ENCODE results near the gene LDLRAD3. TPM values are rescaled to one million over a fixed set of nuclear protein-coding genes. Genes with fewer than 3 reads are reported as not detected.
"Not testable (repeated sequence)": the region's sequence is repeated elsewhere in the genome, so short reads cannot be mapped to it uniquely, and the experiment has no call there.

Gene LDLRAD3
- polyA plus RNA-seq, 10 donors, result 20.7 to 27.0 (median 23.5) TPM

DNA sequence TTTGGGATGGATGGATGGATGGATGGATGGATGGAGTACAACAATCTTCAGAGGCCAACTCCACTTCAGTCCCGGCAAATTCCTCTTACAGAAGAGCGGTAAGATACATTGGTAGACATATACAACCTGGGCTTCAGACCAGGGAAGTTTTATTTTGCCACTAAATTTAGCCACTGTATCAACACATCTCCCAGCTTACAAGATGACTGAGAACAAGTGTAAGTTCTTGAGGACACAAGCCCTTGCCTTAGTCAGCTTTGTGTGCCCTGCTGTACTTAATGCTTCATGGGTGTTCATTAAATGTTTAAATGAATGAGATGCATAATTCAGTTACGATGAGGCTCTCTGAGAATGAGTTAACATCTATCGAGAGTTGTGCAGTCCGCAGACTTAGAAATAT, 217.7 kb downstream of the LDLRAD3 start:
- DNase-seq, result no peak

DNA sequence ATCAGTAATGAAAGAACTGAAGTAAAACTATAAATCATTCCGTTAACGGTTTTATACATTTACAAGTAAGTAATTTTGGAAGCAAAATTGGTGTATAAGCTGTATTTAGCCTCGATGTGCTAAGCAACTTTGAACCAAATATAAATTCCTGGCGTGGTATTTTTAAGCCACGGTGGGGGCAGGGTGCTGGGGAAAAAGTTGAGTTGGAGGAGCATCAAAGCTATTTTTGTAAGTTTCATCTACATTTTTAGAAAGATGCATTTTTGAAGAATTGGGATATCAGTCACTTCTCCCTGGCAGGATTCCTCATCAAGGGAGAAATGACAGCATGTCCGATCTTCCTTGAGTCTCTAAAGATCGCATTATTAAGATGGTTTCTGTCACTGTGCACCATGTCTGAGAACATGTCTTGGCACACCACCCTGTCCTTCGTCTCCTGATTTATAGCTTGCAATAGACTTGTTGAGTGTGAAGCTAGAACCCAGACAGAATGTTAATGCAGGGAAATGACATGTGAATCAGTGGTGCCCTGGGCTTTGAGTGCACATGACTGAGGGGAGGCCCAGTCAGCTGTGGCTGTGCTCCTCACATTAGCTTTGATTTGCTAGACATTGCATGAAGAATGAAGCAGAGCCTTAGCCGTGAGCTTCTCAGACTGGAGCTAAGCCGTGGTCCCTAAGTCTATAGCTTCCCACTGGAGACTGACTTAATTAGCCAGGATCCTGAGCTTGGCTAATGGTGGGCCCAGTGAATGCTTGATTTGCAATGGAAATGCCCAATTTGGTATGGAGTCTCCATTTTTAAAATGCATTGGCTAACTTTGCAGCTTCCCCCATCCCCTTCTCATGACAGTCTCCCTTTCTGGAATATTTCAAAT, 218.4 kb downstream of the LDLRAD3 start:
- DNase-seq, result peak; percentile 48 to 88 (median 57)

DNA sequence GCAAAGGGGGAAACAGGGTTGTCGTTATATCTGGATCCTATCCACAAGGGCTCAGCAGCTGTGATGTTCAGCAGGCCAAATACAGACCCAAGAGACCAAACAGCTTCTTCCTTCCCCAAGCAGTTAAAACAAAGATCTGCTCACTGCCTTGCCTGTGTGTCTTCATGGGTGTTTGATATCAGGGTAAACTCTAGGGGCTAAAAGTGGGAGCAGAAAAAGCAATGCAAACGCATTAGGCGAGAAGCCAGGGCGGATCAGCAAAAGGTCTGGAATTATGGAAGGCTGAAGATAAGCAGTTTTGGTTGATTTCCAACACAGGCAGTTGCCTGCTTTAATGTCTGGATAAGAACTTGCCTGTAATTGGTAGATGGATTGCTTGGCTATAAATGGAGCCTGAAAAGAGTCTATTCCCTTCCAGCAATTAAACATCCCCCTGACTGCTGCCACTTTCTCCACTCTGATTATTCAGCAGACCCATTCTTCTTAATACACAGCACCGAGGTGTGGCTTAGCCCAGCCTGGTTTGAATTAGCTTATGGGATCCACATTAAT, 219.1 kb downstream of the LDLRAD3 start:
- DNase-seq, result peak in 2 of 3 donors; percentile 51 to 68

DNA sequence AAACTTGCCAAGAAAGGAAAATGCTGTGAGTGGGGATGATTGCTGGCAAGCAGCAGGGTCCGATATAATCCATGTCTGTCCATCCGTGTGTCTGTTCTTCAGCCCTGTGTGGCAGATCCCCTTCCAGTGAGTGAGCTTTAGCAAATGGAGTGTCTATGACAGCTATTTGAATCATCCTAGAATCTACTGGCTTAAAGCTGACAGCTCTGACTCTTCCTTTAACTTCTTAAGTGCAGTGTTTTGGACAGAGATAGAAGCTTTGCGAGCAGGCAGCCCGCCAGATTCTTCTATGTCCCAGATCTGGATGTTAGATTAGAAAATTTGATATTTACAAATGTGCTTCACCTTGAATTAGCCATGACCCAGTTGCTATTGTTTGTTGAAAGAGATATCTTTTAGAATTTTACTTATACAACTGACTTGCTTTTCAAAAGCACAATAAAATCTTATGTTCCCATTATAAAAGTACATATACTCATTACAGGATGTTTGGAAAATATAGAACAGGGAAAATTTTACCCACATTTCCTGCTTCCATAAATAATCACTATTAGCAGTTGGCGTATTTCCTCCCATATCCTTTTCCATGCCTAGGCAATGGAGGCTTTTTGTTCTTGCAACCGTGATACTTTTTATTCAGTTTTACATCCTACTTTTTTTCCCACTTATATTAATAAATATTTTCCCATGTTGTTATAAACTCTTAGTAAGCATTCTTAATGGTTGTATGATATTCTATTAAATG, 220.8 kb downstream of the LDLRAD3 start:
- DNase-seq, result peak in 1 of 3 donors; percentile 34

DNA sequence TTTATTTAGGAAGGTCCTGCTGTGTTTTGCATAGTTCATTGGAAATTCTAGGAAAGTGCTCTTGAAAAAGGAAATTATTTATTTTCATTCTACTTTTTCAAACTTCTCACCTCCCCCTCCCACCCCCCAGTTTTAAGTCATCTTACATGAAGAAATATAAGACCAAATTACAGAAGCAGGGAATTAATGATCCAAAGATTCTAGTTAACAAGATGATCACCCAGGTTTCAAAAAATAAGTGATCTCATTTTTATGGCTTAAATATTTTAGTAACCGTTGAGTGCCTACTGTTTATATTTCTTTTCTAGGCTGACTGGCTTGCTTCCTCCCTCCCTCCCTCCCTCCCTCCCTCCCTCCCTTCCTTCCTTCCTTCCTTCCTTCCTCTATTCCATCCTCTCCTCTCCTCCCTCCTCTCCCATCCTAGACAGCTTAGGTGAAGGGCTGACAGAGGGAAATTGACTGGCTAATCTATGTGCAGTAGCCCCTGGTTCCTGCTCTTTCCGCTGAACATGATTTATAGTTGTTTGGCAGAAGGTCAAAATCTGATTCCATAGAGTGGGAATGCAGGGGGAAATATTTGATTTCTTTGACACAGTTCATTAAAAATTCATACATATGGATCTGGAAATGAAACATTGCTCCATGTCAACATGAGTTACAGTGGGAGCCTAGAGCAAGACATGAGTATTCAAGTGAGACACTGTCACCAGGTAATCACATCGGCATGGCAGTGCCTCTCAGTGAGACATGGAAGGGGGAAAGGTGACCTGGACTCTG, 221.9 kb downstream of the LDLRAD3 start:
- DNase-seq, result no peak

DNA sequence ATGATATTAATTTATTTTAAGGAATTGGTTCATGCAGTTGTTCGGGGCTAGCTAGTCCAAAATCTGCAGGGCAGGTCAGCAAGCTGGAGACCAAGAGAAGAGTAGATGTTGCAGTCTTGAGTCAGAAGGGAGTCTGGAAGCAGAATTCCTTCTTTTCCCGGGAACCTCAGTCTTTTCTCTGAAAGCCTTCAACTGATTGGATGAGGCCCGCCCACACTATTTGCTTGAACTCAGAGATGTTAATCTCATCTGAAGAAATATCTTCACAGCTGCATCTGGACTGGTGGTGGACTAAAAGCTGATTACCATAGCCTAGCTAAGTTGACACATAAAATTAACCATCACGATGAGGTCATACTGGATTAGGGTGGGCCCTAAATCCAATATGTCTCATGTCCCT, 223.2 kb downstream of the LDLRAD3 start:
- DNase-seq, result no peak

DNA sequence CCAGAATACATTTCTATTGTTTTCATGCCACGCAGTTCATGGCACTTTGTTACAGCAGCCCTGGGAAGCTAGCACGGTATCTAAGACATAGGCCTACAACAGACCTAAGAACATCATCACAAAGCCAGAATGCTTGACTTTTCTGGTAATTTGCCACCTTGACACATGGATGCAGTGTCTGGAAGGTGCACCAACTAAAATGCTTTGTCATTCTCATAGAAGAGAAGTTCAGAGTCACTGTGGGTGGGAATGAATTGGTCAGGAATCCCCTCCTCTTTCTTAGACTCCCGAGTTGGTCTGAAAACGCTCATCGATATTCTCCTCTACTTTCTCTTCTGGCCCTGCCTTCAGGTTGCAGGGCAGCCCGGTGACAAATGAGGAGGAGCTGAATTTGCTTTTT, 223.9 kb downstream of the LDLRAD3 start:
- no peak for DNase-seq

DNA sequence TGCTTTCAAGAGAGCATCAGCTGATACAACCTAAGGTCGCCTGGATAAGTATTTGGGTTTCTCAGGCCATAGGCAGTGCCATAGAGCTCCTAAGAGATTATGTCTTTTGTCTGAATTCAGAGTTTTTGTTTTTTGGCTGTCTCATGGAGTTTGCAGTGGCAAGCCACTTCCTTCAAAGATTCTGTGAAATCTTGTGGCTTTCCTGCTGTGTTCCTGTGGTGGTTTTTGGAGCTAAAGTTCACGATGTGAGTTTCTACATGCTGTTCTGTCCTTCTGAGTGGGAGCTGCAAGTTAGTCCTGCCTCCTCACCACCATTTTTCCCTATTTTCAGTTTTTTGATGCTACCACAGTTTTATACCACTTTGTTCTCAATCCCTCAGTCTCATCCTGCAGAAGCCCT, 234.0 kb downstream of the LDLRAD3 start:
- no peak for DNase-seq

DNA sequence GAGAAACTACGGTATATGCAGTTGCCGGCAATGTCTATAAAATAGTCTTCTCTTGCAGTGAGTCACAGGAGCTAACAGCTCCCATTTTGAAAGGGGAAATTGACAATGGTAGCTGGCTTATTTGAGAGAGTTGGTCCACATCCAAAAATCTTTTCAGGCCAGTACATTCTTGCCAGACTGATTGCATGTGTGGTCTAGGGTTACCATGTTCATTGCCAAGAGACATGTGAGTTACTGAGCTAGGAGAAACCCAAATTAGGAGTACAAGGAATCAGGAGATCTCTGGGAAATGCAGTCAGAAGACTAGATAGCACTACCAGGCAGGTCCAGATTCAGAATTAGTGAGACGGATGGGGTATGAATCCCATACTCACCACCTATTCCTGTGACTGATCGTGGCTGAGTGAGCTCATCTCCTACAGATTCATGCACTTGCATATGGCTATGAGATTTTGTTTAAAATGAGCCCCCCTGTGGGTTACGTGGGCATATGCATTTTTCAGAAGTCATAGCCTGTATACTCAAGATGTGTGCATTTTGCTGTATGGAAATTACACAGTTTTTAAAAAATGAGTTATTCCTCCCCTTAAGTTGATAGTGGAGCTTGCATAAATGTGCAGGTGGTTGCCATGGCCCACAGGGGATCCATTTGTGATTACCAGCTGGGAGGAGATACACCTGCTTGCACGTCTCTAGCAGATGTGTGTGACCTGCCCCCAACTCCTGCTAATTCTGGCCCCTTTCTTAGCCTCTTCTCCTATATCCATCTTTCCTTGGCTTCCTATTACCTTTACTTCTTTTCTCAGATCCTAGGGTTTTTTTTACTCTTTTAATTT, 242.7 kb downstream of the LDLRAD3 start:
- peak; percentile 40 to 79 (median 42) for DNase-seq

DNA sequence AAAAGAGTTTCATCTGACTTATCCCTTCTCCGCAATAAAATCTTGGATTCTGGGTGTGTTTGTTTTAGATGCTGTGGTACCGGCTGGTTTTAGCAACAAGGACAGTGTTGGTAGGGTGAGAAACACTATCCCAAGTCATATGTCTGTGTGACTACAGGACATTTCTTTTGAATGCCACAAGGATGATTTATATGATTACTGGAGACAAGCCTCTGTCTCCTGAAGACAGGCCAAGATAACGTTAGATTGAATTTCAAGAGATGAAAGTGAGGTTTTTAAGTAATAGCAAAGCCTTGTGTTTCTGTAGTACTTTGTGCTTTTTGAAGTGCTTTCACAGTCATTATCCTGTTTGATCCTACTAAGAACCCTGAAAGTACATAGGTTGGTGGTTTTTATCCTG, 243.8 kb downstream of the LDLRAD3 start:
- no peak for DNase-seq

DNA sequence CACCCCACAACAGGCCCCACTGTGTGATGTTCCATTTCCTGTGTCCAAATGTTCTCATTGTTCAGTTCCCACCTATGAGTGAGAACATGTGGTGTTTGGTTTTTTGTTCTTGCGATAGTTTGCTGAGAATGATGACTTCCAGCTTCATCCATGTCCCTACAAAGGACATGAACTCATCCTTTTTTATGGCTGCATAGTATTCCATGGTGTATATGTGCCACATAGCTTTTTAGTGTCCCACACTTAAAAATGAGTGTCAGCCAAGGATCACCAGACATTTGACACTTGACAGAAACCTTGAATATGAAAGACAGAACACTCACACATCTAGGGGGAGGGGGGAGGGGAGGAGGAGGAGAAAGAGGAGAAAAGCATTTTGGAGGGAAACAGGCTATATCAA, 245.9 kb downstream of the LDLRAD3 start:
- DNase-seq, result not testable (repeated sequence)

DNA sequence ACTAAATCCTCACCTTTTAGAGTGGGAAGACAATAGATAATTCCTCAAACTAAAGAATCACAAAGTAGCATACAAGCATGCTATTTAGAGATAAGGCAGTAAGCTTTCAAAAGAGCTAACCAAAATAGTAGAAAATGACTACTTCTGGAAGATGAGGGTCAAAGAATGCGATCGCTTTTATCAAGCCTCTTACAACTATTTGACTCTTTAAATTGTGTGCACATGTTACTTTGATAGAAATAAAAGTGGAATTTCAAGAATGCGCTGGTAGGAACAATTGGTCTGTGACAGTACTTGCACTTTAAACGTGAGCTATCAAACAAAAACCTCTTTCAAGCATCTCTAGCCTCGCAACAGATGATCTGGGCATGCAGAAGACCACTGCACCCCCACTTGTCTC, 248.1 kb downstream of the LDLRAD3 start:
- no peak for DNase-seq

DNA sequence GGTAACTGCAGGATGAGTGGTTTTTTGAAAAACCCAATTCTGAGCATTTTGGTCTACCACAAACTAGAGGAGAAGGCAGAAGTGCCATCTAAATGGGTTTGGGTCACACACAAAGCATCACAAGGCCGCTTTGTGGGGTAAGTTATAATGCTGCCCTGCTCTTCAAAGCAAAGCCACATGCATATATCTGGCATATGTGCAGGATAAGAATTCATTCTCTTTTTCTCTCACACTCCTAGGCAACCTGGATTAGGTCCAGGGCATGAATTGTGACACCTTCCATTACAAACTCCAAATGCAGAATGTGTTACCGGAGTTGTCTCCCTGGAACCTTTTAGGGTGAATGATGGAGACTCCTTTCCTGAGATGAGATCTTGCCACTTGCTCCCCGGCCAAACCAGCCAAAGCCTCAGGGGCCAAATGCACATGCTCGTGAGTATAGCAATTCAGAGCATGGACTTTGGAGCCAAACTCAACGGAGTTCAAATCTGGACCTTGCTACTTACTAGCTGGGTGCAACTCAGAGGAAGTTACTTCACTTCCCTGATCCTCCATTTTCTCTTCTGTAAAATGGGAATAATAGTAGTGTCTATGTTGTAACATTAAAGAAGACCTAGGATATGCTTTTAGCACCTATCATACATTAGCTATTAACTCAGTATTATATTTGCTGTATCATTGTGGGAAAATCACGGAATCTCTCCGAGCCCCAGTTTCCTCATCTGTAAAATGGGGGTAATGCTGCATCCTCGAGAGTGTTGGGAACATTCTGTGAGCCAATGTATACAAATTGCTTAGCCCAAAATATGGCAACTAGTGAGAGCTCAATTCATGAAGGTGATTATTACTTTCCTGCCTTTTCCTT, 248.8 kb downstream of the LDLRAD3 start:
- no peak for DNase-seq

DNA sequence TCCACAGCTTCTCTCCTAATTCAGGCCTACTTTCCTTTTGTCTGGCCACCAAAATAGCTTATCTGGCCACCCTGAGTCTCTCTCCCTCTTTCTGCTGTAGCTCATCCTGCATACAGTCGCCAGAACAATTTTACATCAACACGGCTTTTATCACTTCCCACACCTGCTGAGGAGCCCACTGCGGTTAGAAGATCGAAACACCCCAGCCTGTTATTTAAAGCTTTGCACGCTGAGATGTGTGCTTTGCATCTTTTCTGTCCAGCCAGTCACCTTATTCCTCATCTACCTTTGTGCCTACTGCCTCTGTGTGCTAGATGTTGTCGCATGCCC, 249.4 kb downstream of the LDLRAD3 start:
- DNase-seq, result no peak

DNA sequence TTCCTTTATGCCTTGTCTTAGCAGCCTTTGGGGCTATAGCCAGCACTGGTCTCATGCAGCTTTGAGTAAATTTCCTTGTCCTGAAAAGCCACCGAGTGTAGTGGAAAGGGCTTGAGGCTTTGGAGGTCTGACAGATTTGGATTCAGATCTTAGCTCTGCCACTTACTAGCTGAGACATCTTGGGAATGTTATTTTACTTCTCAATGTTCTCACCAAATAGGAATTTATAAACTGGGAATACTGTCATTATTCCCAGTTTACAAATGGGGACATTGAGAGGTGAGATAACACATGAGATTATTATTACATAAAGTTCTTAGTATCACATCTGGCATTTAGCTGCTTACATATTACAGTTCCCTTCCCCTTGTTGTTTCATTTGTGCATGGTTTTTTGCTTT, 249.9 kb downstream of the LDLRAD3 start:
- DNase-seq, result no peak

DNA sequence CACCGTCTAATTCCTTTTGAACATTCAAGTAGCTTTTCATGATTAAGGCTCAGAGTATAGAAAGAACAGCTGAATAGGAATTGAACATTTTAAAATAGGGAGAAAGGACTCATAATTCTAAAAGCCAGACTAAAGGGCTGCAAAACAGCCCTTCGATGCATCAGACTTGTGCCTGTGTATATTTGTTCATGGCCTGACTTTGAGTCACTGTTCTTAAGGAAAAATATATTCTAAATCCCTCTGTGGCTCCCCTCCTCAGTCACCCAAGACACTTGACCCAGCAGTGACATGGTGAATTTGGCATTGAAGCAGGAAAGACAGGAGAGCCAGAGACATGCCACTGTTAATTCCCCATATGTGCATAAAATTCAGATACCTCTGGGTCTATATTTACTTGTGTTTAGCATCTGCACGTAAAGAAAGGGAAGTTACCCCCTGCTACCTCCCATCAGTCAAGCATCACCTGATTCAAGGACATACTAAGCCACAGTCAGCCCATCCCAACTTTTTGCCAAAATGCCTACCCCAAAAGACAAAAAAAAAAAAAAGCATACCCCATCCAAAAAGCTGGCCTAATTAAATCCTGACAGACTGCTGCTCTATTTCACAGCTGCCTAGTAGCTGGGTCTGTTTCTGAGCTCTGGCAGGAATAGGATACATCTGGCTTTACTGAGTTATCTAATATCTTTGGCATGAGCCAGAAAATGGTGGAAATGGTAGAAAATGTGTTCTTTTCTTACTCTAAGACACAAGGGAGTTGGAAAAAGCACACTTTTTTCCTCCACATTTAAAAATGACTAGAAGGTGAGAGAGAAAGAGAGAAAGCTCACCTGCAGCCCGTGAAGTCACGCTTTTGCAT, 251.9 kb downstream of the LDLRAD3 start:
- peak; percentile 54 to 89 (median 72) for DNase-seq

DNA sequence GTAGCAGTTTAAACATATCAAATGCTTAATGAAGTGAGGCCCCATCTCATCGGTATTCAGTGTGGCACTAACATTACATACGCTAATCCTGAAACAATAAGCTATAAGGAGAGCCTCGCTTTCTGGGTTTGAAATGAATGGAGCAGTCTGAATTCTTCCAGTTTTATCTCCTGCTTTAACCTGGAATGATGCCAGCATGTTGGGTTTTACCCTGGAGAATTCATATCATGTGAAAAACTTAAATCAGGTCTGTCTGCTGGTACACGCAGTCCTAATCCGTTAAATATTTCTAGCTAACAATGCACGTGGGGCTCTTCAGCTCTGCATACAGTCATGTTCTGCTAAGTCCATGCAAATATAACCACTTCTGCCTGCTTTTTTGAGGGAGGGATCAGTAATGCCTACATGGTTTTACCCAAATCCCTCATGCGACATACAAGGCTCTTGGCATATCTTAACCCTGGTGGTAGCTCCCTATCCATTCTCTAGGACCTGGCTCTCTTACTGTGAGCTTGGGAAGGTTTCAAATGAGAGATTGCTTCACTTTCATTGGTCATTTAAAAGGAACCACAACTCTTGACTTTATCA, 252.6 kb downstream of the LDLRAD3 start:
- DNase-seq, result peak in 2 of 3 donors; percentile 30 to 54

DNA sequence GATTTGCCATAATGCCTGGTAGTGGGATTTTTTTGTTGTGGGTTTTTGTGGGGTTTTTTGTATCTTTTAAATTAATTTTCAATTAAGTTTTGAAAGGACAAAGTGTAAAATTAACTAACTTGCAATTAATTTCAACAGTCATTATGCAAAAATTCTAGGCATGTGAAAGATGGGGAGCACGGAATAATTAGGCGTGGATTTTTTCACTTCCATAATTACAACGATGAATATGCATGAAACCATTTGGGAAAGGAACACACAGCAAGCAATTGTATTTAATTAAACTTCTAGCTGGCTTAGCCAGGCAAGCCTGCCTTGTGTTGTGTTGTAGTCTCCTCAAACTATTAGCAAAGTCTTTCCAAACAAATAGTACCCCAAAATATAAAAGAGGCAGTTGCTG, 257.5 kb downstream of the LDLRAD3 start:
- DNase-seq, result no peak

DNA sequence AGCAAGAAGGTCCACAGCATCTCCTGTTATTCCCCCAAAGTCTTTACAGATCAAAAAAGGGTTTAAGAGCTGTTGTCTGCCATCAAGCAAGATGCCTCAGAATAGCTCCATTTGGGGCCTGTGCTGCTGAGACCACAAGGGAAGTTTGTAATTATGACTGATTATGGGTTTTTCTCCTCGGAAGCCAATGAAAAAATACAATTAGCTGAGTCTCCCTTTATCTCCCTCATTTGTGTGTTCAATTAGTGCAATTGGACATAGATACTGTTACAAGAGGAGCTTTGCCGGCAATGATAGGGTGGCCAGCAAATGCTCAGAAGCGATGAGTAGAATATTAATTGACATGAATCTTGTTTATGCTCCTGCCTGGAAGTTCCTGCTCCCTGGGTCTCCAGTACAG, 261.7 kb downstream of the LDLRAD3 start:
- no peak for DNase-seq

All from muscle of back (tissue), 11 donors.